ENCODE data around the gene ADAMTS2.

ADAMTS2 gene

DNA sequence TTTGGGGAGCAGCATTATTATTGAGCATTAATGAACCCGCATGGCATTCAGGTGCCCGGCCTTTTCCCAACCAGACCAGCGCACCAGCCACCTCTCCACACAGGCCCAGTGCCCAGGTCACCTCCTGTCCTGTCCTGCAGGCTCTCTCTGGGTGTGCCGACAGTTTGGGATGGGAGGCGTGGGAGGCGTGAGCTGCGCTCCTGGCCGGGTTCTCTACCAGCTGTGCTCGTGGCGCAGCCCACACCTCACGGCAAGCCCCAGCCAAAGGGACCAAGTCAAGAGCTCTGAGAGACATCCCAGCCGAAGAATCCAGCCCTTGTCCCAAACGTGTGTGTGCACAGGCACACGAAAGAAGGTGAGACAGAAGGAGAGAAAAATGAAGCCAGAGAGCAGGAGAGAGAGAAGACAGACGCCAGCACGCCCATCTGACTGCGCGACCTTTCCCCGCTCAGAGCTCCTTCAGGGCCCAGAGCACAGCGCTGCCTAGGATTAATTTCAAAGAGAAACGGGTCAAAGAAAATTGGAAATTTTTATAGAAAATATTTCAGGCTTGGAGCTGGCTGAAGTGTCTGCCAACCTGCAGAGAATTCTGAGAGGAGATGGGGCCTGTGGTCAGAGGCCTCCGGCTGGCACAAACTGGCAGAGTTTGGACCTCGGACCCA lies 81.7 kb downstream of the ADAMTS2 start:
- Histone ChIP-seq H3K4me1 (ENCODE audit: control insufficient read depth, insufficient read depth, low read length) (peaks cover 15% of the 10 kb centered on the region), H3K36me3 (ENCODE audit: control insufficient read depth, insufficient read depth, low read length) (no peaks in the 10 kb centered on the region), H3K27ac (ENCODE audit: low read depth, low read length) (no peak overlapping the region), H3K9ac (ENCODE audit: low read length) (no peak overlapping the region), H3K27me3 (ENCODE audit: control insufficient read depth, insufficient read depth, low read length) (no peaks in the 10 kb centered on the region), H3K4me3 (ENCODE audit: low read length) (no peak overlapping the region)

DNA sequence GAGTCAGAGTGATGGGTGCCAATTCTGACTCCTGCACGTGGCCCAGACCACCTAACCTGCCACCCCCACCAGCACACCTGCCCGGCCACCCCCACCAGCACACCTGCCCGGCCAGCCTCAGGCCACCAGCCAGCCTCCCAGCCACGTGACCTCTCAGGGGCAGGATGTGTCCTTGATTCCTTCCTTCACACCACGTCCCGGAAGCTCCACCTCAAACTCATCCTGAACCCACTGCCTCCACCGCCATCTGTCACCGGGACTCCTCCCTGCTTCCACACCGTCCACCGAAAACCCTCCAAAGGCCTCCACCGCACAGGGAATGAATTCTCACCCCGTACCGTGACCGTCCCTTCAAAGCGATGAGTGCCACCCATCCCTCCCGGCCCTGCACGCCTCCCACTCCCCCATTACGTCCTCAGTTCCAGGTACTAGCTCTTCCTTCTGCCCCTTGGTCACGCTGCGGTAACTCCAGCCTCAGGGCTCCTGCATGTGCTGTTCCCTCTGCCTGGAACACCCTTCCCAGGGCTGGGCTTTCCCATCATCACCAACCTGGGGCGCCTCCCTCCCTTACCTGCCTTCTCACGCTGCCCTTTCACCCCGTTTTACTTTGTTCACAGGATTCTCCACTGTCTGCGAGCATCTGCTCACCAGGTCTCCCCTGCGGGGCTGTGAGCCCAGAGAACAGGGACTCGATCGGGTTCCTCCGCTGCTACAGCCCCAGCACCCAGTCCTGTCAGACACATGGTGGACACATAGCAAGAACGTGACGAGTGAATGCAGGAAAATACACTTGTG lies 82.9 kb downstream of the ADAMTS2 start:
- peaks cover 15% of the 10 kb centered on the region for H3K4me1 ChIP-seq (ENCODE audit: control insufficient read depth, insufficient read depth, low read length)
- H3K36me3 ChIP-seq (ENCODE audit: control insufficient read depth, insufficient read depth, low read length): no peaks in the 10 kb centered on the region
- no peak overlapping the region for H3K9ac ChIP-seq (ENCODE audit: low read length)
- H3K4me3 ChIP-seq (ENCODE audit: low read length): no peak overlapping the region
- no peaks in the 10 kb centered on the region for H3K27me3 ChIP-seq (ENCODE audit: control insufficient read depth, insufficient read depth, low read length)
- no peak overlapping the region for H3K27ac ChIP-seq (ENCODE audit: low read depth, low read length)

DNA sequence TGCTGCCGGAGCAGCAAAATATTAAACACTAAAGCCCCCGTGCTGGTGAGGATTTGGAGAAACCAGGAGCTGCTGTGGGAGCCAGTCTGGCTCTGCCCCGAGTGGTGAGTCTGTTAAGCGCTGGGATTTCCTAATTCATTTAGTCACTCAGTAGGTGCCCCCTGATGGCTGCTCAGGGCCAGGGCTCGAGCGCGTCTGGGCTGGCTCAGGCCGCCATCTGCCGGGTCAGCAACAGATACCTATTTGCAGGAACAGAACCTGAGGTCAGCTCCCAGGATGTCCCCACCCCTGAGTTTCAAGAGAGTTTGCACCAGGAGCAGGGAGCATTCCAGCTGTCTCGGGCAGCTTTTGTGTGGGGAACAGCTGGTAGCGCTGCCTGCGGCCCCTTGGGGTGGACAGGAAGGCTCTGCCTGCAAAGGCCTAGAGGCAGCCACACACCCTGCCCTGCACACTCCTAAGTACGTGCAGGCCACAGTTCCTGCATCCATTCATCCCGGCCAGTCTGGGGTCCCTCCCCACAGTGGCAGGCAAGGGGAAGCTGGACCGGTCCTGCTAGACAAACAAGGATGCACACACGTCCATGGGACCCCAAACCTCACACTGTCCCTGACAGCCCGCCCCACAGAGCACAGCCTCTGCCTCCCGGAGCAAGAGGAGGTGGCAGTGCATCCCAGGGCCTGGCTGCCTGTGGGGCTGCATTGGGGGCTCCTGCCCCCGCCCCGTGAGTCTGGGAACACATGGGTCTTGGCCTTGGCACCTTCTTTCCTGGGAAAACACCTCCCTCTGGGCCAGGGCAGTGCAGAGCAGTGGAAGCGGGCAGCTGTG lies 83.7 kb downstream of the ADAMTS2 start:
- Histone ChIP-seq H3K4me1 (ENCODE audit: control insufficient read depth, insufficient read depth, low read length) (peaks cover 14% of the 10 kb centered on the region), H3K27me3 (ENCODE audit: control insufficient read depth, insufficient read depth, low read length) (no peaks in the 10 kb centered on the region), H3K9ac (ENCODE audit: low read length) (no peak overlapping the region), H3K36me3 (ENCODE audit: control insufficient read depth, insufficient read depth, low read length) (no peaks in the 10 kb centered on the region), H3K4me3 (ENCODE audit: low read length) (no peak overlapping the region), H3K27ac (ENCODE audit: low read depth, low read length) (no peak overlapping the region)

DNA sequence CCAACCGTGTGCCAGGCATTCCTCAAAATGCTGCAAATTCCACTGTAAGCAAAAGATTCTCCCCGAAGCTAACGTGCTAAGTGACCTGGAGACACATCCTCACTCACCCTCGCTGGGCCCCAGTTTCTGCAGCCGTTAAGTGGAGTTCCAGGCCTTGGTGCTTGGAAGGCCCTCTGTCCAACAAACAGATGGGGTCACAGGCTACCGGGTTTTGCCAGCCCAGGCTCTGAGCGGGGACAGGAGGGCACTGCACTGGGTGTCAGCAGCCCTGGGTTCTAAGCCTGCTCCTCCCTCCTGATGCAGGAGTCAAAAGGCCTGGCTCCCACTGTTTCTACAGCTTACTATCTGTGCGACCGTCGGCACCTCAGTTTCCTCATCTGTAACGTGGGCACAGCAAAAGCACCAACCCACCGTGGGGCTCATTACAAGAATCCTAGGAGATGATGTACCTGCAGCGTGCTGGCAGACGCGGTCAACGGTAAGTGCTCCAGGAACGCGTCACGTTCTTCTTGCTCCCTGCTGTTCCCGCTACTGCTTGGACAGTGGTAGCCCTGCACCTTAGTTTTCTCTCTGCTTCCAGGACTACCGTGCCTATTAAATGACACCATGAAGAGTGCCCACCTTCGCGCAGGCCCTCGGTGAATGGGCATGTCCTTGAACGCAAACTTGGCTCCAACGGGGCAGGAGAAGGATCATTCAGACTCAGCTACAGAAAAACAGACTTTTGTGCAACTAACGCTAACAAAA lies 84.8 kb downstream of the ADAMTS2 start:
- Histone ChIP-seq H3K27me3 (ENCODE audit: control insufficient read depth, insufficient read depth, low read length) (no peaks in the 10 kb centered on the region), H3K4me3 (ENCODE audit: low read length) (no peak overlapping the region), H3K36me3 (ENCODE audit: control insufficient read depth, insufficient read depth, low read length) (no peaks in the 10 kb centered on the region), H3K9ac (ENCODE audit: low read length) (no peak overlapping the region), H3K27ac (ENCODE audit: low read depth, low read length) (no peak overlapping the region), H3K4me1 (ENCODE audit: control insufficient read depth, insufficient read depth, low read length) (peaks cover 5% of the 10 kb centered on the region)

DNA sequence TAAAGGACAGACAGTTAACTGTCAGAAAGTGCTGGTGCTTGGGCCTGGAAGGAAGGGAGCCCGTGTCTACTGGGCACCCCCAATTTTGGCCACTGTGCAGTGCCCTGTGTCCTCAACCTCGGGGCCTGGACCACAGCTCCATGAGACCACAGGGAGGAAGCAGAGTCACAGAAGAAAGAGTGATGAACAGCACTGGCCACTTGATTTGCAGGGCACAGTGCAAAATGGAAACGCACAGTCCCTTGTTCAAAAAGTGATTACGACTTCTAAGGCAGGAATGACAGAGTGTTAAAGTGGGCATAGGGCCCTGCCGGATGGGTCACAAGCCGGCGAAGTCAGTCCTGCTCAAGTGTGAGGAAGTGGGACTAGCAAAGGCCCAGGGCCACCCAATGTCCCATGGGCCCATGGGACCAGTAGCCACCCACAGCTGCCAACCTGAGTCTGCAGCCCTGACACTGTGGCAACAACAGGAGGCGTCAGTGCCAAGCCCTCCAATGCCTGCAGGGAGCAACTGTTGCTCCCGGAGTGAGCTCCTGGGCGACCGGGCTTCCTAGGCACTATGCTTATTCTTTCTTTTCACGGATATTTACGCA lies 85.4 kb downstream of the ADAMTS2 start:
- H3K4me3 ChIP-seq (ENCODE audit: low read length): no peak overlapping the region
- no peaks in the 10 kb centered on the region for H3K4me1 ChIP-seq (ENCODE audit: control insufficient read depth, insufficient read depth, low read length)
- no peaks in the 10 kb centered on the region for H3K36me3 ChIP-seq (ENCODE audit: control insufficient read depth, insufficient read depth, low read length)
- no peak overlapping the region for H3K27ac ChIP-seq (ENCODE audit: low read depth, low read length)
- H3K27me3 ChIP-seq (ENCODE audit: control insufficient read depth, insufficient read depth, low read length): no peaks in the 10 kb centered on the region
- H3K9ac ChIP-seq (ENCODE audit: low read length): no peak overlapping the region

DNA sequence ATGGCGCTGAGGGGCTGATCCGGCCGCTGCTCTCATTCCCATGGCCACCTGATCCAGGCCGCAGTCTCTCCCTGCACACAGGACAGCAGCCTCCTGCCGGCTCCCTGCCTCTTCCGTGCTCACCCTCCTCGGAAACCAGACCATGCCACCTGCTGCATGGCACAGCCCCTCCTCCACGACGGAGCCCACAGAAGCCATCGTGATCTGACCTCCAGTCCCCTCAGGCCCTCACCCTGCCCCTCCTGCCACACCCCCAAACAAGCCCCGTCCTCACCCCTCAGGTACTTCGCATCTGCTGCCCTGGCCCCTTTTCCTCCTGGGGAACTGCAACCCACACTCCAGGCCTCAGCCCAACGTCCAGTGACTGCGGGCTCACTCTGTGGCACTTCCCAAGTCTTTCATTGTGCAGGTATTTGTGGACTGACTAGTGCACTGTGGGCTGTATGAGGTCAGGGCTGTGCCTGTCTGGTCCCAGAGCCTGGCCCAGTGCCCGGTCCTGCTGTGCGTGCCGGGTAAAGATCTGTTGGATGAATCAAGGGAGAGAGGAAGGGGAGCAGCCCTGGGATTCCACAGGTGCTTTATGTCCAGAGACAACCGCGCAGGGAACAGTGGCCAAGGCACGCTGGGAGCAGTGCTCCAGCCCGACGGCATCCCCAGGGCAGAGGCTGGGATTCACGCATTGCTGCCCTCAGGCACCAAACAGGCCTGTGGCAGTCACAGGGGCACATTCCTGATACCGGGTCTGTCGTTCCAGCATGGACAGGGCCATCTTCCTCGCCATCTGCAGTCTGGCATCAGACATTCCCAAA lies 86.1 kb downstream of the ADAMTS2 start:
- H3K36me3 ChIP-seq (ENCODE audit: control insufficient read depth, insufficient read depth, low read length): no peaks in the 10 kb centered on the region

DNA sequence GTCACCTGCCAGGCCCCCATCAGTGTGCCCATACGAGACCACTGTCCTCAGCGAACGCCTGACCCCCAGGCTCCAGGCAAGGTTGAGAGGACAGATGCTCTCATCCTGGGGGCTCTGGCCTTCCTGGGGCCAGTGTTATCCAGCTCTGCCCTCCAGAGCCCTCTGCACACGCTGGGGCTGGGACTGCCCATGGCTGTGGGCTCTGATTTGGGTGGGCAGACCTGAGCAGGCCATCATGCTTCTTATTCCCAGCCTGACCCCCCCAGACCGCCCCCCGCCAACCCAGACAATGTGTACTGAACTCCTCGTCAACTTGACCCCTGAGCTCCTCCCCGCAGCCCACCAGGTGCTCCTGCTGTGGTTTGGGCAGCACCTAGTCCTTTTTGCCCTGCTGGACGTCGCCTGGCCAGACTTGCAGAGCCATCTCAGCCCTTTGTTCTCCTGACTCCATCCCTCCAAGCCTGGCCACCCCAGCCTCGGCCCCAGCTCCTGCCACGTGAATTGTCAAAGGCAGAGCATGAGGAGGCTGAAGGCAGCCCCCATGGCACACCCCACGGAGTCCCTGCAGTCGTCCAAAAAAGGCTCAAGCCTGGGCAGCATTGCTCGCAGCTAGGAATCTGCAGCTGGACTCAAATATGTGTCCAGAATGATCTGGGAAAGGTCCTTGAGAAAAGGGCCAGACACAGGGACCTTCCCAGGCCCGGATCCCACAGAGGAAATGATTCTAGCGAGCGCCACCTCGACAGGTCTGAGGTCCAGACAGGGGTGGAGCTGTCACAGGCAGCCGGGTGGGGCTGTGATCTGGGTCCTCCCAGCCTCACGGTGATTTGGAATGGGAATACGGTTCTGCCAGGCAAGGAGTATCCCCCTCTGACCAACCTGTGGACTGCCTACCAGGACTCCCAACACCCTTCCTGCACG lies 87.0 kb downstream of the ADAMTS2 start:
- Histone ChIP-seq H3K27me3 (ENCODE audit: control insufficient read depth, insufficient read depth, low read length) (no peaks in the 10 kb centered on the region), H3K4me3 (ENCODE audit: low read length) (no peak overlapping the region), H3K4me1 (ENCODE audit: control insufficient read depth, insufficient read depth, low read length) (no peaks in the 10 kb centered on the region), H3K36me3 (ENCODE audit: control insufficient read depth, insufficient read depth, low read length) (no peaks in the 10 kb centered on the region), H3K9ac (ENCODE audit: low read length) (no peak overlapping the region), H3K27ac (ENCODE audit: low read depth, low read length) (no peak overlapping the region)

More for the DNA sequence above, 86.1 kb downstream of the ADAMTS2 start:
- Histone ChIP-seq H3K27me3 (ENCODE audit: control insufficient read depth, insufficient read depth, low read length) (no peaks in the 10 kb centered on the region), H3K9ac (ENCODE audit: low read length) (no peak overlapping the region), H3K4me3 (ENCODE audit: low read length) (no peak overlapping the region), H3K4me1 (ENCODE audit: control insufficient read depth, insufficient read depth, low read length) (no peaks in the 10 kb centered on the region), H3K27ac (ENCODE audit: low read depth, low read length) (no peak overlapping the region)

DNA sequence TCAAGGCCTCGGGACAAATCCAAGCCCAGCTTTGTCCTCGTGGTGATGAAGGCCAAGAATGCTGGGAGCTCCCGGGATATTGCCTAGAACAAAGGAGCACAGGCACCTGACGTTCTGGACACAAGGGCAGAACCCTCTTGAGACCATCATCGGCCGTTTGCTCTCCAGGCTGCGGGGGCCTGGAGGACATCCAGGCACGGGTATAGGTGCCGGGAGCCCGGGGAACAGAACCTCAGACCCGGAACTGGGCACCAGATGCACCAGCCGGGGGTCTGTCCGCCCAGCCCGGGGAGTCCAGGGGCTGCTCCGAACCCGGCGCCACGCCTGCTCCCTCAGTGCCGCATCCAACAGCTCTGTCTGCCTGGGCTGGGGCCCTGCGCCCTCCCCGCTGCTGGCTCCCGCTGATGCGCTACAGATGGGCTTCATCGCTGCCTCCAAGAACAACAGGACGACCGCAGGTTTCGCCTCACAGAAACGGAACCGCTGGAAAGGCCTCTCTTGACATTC lies 88.0 kb downstream of the ADAMTS2 start:
- no peak overlapping the region for H3K4me3 ChIP-seq (ENCODE audit: low read length)
- no peaks in the 10 kb centered on the region for H3K27me3 ChIP-seq (ENCODE audit: control insufficient read depth, insufficient read depth, low read length)
- no peaks in the 10 kb centered on the region for H3K4me1 ChIP-seq (ENCODE audit: control insufficient read depth, insufficient read depth, low read length)
- no peak overlapping the region for H3K9ac ChIP-seq (ENCODE audit: low read length)
- no peak overlapping the region for H3K27ac ChIP-seq (ENCODE audit: low read depth, low read length)
- no peaks in the 10 kb centered on the region for H3K36me3 ChIP-seq (ENCODE audit: control insufficient read depth, insufficient read depth, low read length)

DNA sequence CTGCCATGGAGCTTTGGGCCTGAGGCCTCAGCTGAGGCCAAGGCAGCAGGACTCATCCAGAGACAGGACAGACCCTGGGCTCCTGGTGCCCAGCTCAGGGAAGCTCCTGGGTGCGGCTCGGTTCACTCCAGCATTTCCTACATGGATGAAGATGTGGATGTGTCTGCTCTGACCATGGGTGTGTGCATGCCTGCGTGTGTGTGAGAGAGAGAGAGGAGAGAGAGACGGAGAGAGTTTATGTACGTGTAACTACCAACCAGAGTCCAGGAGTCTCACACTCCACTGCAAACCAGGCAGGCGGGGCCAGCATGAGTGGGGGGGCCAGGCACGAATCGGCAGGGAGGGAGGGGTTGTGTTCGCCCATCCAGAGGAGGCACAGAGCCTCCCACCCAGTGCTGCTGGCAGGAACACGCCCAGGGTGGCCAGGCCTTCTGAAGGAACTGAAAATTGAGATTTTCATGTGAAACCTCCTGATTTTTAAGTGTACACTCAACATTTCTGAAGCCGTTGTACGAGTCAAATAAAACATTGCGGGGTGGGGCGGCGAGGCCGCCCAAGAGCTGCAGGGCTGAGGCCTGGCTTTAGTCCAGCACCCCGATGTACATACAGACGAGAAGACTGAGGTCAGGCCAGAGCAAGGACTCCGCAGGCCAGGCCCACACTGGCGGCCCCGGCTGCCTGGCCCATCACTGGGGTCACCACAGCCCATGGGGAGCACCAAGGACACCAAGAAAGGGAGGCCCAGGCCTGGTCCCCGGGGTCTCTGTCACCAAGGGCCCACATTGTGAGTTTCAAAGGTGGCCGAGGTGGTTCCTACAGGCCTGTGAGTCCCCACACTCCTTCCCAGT lies 88.7 kb downstream of the ADAMTS2 start:
- Histone ChIP-seq H3K27me3 (ENCODE audit: control insufficient read depth, insufficient read depth, low read length) (no peaks in the 10 kb centered on the region), H3K9ac (ENCODE audit: low read length) (no peak overlapping the region), H3K4me3 (ENCODE audit: low read length) (no peak overlapping the region), H3K4me1 (ENCODE audit: control insufficient read depth, insufficient read depth, low read length) (no peaks in the 10 kb centered on the region), H3K27ac (ENCODE audit: low read depth, low read length) (no peak overlapping the region), H3K36me3 (ENCODE audit: control insufficient read depth, insufficient read depth, low read length) (no peaks in the 10 kb centered on the region)

All from rectal smooth muscle tissue (tissue), 1 donor.